ENCODE measurements around the gene PRPSAP1.
"Not testable (repeated sequence)": the region's sequence is repeated elsewhere in the genome, so short reads cannot be mapped to it uniquely, and the experiment has no call there.

The PRPSAP1 gene

DNA sequence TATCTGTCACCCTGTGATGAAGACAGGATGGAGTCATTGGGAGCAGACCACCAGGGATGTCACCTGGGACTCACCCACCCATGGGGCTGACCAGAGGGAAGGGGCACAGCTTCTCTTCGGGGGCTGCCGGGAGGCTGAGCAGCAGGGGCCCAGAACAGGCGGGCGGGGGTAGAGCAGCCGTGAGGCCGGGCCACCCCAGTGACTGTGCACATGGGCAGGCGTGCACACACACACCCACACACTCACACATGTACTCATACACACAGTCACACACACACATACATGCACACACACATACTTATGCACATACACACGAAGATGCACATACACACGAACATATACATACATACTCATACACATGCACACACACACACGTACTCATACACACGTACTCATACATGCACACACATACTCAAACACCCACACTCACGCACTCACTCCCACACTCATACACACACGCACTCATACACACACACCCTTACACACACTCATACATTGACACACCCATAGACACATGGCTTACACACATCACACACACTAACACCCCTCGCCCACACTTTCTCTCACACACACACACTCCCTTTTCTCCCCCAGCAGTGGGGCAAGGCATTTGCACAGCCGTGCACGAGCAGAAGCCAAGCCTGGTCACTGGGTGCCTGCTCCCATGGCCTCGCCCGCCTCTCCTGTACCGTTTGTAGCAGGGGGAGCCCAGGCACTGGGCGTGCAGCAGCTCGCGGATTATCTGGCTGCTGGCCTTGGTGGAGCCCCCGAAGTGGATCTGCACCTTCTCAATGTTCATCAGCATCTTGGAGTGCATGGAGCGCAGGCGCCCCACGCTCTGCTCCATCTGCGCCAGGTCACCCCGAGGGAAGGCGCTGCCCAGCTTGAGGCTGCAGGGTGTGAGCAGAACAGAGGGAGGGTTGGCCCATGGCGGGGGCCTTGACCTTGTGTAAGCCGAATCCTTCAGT lies 76.1 kb downstream of the PRPSAP1 start:
- no peak for DNase-seq (ENCODE audit: low read depth in 2 of 2)

DNA sequence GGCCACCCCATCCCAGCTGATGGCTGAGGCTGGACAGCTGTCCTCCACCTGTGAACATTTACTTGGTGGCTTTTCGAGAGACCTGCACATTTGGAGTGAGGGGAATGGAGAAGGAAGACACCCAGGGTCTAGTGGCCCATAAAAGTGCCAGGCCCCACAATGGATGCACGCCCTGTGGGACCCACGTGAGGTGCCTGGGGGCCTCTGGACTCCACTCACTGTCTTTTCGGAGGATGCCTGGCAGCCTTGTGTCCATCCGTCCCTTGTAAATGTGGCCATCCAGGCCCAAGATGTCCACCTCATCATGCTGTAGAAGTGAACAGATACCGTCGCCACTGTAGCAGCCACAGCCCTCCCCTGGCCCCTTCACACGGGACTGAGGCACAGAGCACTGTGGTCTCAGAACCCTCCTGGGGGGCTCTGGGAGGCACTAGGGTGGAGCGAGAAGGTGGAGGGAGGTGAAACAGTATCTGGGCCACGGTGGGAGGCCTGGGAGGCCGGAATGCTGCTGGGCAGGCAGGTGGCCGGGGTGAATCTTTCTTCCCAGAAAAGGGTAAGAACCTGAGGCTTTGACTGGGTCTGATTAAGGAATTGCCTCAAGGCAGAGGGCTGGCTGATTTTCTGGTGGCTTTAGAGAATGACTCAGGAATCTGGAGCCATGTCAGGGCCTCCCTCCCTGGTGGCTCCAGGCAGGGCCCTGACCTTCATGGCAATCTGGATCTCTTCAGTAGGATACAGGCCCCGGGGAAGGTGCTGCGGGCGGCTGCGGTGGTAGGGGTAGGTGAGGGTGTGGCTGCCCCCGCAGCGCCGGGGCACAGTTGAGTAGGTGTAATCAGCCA lies 77.0 kb downstream of the PRPSAP1 start:
- DNase-seq (ENCODE audit: low read depth in 2 of 2): no peak

DNA sequence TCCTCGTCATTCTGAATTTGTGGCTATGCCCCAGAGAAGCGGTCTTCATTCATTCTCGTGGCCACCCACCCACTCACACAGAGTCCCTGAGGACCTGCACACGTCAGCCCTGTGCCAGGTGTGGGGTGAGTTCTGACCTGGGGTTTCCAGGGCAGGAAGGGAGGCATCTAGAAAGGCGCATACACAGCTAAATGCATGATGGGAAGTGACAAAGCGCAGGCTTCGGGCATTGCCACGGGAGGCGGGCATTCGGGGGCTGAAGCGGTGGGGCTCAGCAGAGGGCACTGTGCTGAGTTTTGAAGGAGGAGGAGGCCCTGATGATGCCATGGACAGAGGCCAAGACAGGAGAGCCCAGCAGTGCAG lies 77.7 kb downstream of the PRPSAP1 start:
- DNase-seq (ENCODE audit: low read depth in 2 of 2): no peak

DNA sequence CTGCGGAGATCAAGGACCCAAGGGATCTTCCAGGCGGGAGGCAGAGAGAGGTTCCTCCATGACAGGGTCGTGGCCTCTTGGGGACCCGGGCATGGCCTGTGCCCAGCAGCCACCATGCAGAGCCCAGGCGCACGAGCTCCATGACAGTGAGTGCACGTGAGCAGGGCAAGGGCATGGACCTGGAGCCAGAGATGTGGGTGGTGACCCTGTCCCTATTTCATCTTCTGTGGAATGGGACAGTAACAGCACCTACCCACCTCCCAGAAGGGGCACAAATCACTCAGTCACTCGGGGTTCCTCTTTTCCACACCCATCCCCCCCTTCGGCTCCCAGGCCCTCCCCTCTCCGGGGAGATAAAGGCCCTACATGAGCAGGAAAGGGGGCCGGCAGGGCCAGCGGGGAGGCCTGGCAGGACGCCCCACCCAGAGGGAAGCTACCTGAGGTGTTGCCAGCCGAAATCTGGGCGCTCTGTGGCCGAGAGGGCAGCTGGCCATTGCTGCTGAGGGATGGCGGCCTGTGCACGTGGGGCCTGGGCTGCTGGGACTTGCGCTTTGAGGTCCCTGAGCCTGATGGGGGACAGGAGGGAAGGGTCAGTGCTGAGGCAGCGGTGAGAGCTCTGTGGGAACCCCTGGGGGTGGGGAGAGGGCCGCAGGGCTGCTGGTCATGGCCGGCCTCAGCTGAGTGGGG lies 78.2 kb downstream of the PRPSAP1 start:
- DNase-seq (ENCODE audit: low read depth in 2 of 2): no peak

DNA sequence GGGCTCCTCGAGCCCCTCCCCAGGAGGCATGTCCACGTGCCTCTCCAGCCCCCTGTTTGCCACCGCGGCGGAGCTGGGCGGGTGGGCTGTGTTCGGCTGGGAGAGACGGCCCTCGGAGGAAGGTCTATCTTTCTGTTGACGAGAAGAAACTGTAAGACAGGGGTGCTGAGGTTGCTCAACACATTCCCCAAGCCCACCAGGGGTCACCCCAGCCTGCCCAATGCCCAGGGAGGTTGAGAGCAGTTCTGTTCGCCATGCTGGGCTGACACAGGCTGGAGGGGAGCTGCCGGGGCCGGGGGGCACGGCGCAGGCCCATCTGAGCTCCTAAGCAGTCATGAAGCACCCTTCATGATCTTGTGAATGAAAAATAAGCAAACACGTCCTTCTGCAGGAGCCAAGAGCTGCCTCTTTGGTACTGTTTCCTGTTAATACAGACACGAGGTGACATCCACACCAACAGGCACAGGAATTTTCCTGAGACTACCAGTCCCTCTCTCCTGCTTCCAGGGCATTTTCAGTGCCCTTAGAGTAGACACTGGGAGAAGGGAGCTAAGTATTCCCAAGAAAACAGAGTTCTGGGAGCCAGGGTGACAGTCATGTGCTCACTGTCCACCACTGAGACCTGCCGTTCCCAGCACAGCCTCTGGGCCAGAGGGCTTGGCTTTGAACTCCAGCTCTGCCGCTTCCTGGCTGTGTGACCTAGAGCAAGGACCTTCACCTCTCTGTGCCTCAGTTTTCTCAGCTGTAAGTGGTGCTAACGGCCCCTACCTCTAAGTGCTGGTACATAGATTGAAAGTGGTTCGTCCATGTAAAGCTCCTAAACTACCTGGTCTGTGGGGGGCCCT lies 79.4 kb downstream of the PRPSAP1 start:
- no peak for DNase-seq (ENCODE audit: low read depth in 2 of 2)

DNA sequence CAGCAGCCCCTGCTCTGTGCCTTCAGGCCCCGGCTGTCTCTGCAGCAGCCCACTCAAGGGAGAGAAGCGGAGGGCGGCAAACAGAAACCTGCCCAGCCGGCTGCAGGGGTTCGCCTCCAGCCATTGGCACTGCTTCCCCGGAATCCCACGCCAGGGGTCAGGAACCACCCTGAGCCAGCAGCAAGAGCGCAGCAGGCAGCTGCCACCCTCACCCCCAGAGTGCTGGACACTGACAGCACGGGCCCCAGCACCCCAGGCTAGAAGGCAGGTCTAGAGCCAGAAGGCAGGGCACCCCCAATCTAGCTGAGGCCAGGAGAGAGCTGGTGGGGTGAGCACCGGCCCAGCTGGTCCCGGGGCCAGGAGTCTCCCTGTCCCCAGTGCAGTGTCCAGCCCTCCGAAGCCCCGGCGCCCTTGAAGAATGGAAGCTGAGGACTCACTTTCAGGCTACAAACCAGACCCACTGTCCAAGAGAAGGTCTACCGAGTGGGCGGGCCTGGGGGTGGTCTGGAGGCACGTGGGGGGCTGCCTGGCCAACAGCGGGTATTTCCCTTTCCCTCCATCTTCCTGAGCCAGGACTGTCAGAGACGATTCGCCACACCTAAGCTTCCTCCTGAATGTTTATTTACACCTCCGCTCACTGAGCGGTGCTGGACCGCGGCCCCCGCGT lies 80.1 kb downstream of the PRPSAP1 start:
- DNase-seq (ENCODE audit: low read depth in 2 of 2): no peak

- peak in 1 of 2 donors; percentile 58 for DNase-seq (ENCODE audit: low read depth in 2 of 2)
Observed at GRCh38 chr17:76272541-76273444, 80.9 kb downstream of the PRPSAP1 start.

GRCh38 chr17:76271669-76272540 lies 81.8 kb downstream of the PRPSAP1 start:
- DNase-seq (ENCODE audit: low read depth in 2 of 2): peak; percentile 89 to 92

GRCh38 chr17:76270770-76271668 lies 82.7 kb downstream of the PRPSAP1 start:
- DNase-seq (ENCODE audit: low read depth in 2 of 2): no peak

DNA sequence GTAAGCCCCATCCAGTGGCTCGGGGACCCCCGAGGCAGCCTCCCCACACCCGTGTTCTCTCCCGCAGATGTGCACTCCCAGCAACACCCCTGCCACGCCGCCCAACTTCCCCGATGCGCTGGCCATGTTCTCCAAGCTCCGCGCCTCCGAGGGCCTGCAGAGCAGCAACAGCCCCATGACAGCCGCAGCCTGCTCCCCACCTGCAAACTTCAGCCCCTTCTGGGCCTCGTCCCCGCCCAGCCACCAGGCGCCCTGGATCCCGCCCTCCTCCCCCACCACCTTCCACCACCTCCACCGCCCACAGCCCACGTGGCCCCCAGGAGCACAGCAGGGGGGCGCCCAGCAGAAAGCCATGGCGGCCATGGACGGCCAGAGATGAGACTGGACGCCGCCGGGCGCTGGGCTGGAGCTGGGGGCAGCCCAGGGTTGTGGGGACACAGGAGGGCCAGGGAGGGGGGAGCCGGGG lies 83.6 kb downstream of the PRPSAP1 start:
- DNase-seq (ENCODE audit: low read depth in 2 of 2): no peak

DNA sequence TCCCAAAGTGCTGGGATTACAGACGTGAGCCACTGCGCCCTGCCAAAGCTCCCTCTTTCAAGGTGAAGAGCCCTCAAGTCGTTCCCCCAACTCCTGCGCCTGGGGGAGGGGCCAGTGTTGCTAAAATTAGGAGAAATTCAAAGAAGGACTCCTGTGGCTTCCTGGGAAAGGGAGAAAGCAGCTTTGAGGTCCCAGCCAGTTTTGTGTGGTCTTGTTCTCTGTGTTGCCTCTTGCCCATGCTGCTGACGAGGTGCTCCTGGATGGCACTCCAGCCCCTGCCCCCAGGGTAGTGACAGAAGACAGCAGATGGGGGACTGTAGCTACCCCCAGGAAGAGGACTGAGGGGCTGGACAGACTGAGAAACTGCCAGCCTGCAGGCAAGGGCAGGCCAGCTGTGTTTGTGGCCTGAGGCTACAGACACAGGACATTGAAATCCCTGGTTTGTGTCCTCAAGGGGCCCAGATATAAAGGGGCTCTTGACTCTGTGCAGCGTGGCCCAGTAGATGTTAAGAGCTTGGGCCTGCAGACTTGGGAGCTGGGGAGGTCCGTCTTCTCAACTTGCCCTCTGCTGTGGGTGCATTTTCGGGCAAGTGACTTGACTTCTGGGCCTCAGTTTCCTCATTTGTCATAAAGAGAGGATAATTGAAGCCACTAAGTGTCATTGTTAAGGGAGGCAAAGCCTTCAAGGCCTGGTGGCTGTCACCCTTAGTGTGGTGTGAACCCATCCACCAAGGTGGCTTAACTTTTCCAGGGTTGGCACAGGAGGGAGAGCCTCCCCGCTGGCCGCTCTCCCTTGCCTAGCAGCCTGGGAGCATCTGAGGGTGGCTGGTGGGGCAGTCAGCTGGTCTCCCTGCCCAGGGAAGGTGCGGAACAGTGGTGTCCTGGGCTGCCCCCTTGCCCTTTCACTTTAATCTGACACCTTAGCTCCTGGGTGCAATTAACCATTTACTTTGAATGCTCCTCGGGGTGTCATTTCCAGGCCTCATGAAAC lies 84.4 kb downstream of the PRPSAP1 start:
- no peak for DNase-seq (ENCODE audit: low read depth in 2 of 2)

- peak in 1 of 2 donors; percentile 73 for DNase-seq (ENCODE audit: low read depth in 2 of 2)
Observed at GRCh38 chr17:76268015-76268749, 85.5 kb downstream of the PRPSAP1 start.

DNA sequence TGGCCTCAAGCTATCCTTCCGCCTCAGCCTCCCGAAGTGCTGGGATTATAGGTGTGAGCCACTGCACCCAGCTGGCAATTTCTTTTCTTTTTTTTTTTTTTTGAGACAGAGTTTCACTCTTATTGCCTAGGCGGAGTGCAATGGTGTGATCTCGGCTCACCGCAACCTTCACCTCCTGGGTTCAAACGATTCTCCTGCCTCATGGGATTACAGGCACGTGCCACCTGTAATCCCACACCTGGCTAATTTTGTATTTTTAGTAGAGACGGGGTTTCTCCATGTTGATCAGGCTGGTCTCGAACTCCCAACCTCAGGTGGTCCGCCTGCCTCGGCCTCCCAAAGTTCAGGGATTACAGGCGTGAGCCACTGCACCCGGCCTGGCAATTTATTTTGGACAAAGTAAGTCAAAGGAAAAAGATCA lies 86.1 kb downstream of the PRPSAP1 start:
- DNase-seq (ENCODE audit: low read depth in 2 of 2): not testable (repeated sequence)

DNA sequence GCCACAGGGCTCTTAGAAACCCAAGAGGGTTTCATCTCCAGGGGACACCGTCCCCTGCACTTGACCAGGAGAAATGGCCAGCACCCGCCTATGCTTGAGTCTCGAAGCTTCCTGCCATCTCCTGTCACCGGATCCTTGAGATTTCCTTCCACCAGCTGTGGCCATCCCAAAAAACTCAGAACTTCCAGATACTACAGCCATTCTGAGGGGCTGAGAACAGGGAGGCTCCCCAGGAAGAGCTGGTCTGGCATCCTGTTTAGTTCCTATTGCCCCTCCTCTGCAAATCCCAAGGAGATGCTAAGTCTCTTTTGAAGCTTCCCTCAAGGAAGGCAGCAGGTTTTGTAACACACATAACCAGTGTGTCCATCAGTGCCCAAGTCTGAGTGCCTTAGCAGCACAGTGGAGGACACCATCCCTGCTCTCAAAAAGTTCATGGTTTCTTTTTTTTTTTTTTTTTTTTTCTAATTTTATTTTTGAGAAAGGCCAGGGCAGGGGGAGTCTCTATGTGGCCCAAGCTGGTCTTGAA lies 86.6 kb downstream of the PRPSAP1 start:
- DNase-seq (ENCODE audit: low read depth in 2 of 2): no peak

Data from stimulated activated CD8-positive, alpha-beta memory T cell treated with anti-CD3 and anti-CD28 coated beads, Interleukin-2, amount 100 ng/mL, for 48 hours (primary cell).